GM19372 (cell line): Measurements from ENCODE around the gene ELOVL6.
"Not testable (repeated sequence)": the region's sequence is repeated elsewhere in the genome, so short reads cannot be mapped to it uniquely, and the experiment has no call there.

Experiments
- ATAC-seq: cut with Tn5 transposase; IDR thresholded peaks from one replicate; pipeline ENCODE4 v1.9.1; 2021; ENCODE audit warnings: mild to moderate bottlenecking, low read depth, moderate library complexity; ENCODE audit not compliant: unreplicated experiment

ELOVL6 gene

GRCh38 chr4:110197529-110198042 lies 829 bp downstream of the ELOVL6 start:
- ATAC-seq, result no peak

- ATAC-seq, result peak; percentile 26
Measured at GRCh38 chr4:110196871-110197528, 1.4 kb downstream of the ELOVL6 start.

GRCh38 chr4:110196206-110196870 lies 2.1 kb downstream of the ELOVL6 start:
- peak; percentile 26 for ATAC-seq

GRCh38 chr4:110195561-110196205 lies 2.7 kb downstream of the ELOVL6 start:
- peak; percentile 3 for ATAC-seq

- ATAC-seq, result peak; percentile 58
Measured at GRCh38 chr4:110193822-110194761, 4.3 kb downstream of the ELOVL6 start.

- ATAC-seq, result not testable (repeated sequence)
Measured at GRCh38 chr4:110193287-110193686, 5.1 kb downstream of the ELOVL6 start.

- no peak for ATAC-seq
Measured at GRCh38 chr4:110190249-110190648, 8.2 kb downstream of the ELOVL6 start.

GRCh38 chr4:110188113-110188512 lies 10.3 kb downstream of the ELOVL6 start:
- peak; percentile 67 for ATAC-seq

- no peak for ATAC-seq
Measured at GRCh38 chr4:110184791-110185155, 13.6 kb downstream of the ELOVL6 start.

GRCh38 chr4:110184140-110184790 lies 14.2 kb downstream of the ELOVL6 start:
- no peak for ATAC-seq

- ATAC-seq, result no peak
Measured at GRCh38 chr4:110183643-110184042, 14.8 kb downstream of the ELOVL6 start.

- no peak for ATAC-seq
Measured at GRCh38 chr4:110183058-110183457, 15.4 kb downstream of the ELOVL6 start.

GRCh38 chr4:110181890-110182289 lies 16.5 kb downstream of the ELOVL6 start:
- no peak for ATAC-seq

- no peak for ATAC-seq
Measured at GRCh38 chr4:110175634-110176033, 22.8 kb downstream of the ELOVL6 start.

GRCh38 chr4:110172972-110173371 lies 25.4 kb downstream of the ELOVL6 start:
- ATAC-seq, result no peak

- ATAC-seq, result no peak
Measured at GRCh38 chr4:110171971-110172370, 26.4 kb downstream of the ELOVL6 start.

GRCh38 chr4:110170861-110171260 lies 27.6 kb downstream of the ELOVL6 start:
- no peak for ATAC-seq

- no peak for ATAC-seq
Measured at GRCh38 chr4:110165382-110166286, 32.8 kb downstream of the ELOVL6 start.

GRCh38 chr4:110164856-110165255 lies 33.6 kb downstream of the ELOVL6 start:
- no peak for ATAC-seq
